ENCODE measurements around the gene ENPP3.

DNA sequence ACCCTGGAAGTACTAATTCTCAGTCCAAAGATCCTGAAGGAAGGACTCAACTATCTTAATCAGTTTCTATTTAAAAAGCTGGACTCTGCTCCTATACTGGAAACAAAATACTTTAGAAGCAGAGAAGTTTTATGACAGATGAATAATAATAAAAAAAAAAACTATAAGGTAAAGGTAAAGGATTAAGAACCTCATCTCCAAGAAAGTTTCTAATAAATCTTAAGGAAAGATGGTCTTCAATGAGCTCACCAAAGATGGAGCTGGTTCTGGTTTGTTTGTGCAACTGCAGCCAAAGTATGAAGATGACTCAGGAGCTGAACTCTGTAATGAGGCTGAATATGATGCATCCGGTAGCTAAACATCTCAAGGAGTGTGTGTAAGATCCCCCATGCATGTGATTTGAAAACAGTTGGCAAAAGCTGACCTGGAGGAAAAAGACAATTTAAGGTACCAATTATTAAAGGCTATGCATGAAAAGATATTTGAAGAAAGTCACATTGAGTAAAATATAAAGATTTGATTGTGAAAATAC, 34.3 kb upstream of the ENPP3 start:
- TF ChIP-seq POLR2AphosphoS5 (IDR thresholded peaks at IDR 0.05) (no peak), POLR2A (IDR thresholded peaks at IDR 0.05) (no peak)
